SH-SY5Y (cell line): Measurements from ENCODE around the gene MYO1F.

ENCODE experiments used
- GATA2 ChIP-seq: IDR thresholded peaks from 2 replicates; pipeline ENCODE4 v1.6.1; 2011; ENCODE audit warnings: mild to moderate bottlenecking, low read depth, low read length
- GATA3 ChIP-seq: IDR thresholded peaks from 2 replicates; pipeline ENCODE4 v1.6.1; 2011; ENCODE audit warnings: low read depth, mild to moderate bottlenecking, low read length, moderate library complexity

The MYO1F gene

DNA sequence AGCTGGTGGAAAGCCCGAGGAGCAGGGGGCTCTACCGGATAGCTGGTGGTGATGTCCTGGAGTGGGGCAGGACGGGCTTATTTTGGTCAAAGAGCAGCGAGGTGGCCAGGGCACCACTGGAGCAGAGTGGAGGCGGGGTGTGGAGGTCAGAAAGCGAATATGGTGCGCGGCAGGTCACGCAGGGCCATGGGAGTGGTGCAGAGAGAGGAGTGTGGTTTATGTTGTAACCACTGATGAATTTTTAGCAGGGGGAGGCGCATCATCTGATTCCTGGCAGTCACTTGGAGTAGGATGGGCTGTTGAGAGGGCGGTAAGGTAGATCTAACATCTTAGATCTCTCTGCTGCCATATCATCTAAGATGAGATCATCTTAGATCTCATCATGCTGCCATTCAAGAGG is 61.9 kb downstream of the MYO1F start:
- TF ChIP-seq GATA3 (no peak), GATA2 (no peak)

DNA sequence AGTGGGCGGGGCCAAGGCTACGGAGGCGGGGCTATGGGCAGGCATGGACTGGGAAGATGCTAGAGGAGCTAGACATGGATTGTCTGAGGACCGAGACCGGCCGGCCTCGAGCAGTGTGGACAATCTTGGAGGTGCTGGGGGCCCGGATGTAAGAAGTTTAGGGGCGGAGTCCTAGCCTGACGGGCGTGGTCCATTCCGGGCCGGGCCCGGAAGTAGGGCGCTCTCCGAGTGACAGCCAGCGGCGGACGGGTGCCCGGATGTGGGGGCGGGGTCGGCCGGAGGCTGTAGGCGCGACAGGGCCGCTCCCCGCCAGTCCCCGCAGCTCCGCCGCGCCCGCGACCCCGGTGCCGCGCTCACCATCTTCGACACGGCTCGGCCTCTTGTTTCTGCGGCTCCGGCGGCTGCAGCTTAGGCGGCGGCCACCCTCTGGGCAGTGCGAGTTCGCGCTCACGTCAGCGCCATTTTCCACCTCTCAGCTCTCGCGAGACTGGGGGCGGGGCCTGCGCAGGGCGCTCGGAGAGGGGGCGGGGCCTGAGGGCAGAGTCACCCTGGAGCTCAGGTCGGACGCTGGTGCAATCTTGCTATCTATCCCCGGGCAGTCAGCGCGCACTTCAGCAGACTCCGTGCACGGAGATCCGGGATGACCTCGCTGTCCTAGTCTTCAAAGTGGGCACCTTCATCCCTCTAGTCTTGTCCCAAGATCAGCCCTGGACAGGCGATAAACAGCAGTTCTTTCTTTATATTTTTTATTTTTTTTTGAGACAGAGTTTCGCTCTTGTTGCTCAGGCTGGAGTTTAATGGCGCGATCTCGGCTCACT is 63.3 kb downstream of the MYO1F start, which contains the start of gene ZNF414:
TSS of gene ZNF414 (minus strand) at position 481 of the 818 bp plus-strand sequence. CDS start at position 360, 121 bp downstream.
- no peak for TF ChIP-seq GATA3
- peak; percentile 80 for TF ChIP-seq GATA2

DNA sequence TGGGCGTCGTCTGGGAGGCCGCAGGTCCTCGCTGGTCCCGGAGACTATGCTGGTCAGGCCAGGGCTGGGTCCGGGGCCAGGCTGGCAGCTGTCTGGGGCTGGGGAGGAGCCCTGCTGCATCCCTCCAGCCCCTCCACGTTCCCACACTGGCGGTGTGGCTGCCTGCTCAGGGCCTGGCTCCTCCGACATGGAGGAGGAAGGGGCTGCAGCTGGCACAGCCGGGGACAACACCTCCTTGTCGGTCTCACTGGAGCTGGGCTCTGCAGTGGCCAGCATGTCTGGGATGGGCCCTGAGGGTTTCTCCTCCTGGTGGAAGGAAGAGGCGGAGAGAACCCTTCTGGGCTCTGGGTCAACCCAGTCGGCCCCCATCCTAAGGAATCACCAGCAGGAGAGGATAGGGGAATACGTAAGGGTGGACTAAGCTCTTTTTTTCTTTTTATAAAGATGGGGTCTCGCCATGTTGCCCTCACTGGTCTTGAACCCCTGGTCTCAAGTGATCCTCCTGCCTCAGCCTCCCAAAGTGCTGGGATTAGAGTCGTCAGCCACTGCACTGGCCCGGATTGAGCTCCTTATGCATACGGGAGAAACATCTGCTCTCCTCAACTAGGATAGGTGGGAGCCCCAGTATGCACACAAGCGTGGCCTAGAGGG is 64.1 kb downstream of the MYO1F start:
- TF ChIP-seq GATA3 (no peak), GATA2 (no peak)

DNA sequence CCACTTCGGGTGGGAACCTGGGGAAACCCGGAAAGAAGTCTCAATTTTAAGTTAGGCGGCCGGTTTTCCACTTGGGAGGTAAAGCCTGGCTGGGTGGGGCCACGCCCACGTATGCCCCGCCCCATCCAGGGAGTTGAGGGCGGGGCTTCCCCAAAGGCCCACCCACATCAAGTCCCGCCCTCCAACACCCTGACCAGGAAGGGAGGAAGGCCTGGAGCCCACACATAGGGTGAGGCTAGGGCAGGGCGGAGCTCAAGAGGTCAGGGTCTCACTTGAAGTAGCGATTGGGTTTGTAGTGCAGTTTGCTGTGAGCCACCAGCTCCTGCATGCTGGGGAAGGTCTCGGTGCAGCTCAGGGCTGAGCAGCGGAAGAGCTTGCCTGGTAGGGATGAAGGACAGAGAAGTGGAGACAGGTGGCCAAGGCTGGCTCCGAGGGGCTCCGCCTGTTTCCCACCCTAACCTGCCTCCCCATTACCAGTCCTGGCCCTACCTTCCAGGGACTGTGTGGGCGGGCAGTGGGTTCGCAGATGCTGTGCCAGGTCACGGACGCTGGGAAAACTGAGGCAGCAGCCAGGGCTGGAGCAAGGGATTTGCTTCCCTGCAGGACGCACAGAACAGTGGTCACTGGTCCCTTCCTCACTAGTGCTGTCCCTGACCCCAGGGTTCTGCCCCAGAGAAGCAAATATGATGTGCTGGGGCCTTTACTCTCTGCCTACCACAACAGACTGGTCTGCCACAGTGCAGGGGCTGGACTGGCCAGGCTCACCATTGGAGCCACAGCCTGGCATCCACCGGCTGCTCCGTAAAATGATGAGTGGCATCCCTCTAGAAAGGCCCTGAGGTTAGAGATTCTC is 64.9 kb downstream of the MYO1F start:
- no peak for TF ChIP-seq GATA3
- no peak for TF ChIP-seq GATA2

DNA sequence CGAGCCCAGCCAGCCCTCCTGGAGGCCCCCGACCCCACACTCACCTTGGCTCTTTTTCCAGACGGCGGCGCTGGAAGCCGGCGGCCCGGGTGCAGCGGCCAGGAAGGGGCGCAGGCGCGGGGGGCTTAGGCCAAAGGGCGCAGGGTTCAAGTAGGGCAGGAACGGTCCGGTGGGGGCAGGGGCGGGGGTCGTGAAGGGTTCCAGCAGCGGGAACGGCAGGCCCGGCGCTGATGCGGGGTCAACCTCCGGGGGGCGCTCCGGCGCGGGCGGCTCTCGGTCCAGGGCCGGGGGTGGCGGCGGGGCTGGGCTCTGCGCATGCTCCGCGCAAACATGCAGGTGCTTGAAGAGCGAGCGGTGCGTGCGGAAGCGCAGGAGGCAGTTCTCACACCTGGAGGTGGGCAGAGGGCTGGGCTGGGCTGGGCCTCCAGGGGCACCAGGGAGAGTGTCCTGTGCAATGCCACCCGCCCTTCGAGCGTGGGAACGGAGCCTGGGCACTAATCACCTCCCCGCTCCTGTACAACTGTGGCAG is 65.6 kb downstream of the MYO1F start:
- TF ChIP-seq GATA2 (no peak), GATA3 (no peak)

DNA sequence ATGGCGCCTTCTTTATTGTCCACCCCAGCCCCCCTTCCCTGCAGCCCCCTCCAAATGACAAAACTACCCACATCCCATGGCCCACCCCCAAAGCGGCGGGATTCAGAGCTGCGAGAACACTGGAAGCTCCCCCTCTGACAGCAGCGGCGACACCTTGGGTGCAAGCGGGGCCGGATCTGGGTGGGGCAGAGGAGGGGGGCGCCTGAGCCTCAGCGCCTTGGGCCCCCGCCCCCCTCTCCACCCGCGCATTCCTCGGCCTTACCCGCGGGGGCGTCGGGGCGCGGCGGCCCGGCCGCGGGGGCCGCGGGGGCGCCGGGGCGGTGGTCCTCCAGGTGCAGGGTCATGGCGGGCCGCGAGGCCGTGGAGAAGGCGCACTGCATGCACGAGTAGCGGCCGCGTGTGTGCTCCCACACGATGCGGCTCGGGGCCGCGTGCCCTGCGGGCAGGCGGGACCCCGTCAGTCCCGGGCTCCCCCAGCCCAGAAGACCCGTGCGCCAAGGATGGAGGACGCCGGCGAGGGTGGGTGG is 66.6 kb downstream of the MYO1F start:
- TF ChIP-seq GATA2 (no peak), GATA3 (no peak)

DNA sequence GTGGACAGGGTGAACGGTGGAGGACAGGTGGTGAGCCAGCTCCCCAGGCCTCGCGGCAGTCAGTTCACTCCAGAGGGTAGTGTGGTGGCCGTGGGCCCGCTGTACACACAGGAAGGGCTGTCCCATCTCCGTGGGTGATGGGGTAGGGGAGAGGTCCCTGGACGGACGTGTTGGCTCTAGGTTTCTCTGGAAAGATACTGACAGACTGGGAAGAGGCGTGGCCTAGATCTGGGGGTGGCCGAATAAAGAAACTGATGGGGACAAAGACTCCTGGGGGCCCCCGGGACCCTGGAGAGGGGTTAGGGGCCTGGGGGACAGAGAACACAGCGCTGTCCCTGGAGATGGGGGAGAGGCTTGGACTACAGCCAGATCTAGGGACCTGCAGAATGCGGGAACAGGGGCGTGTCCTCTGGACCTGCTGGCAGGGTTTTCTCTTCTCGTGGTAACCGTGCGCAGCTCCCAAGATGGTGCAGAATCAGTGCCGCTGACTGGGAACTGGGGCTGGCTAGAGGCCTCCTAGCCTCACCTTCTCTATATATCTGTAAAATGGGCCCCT is 70.8 kb downstream of the MYO1F start:
- TF ChIP-seq GATA3 (no peak), GATA2 (no peak)

DNA sequence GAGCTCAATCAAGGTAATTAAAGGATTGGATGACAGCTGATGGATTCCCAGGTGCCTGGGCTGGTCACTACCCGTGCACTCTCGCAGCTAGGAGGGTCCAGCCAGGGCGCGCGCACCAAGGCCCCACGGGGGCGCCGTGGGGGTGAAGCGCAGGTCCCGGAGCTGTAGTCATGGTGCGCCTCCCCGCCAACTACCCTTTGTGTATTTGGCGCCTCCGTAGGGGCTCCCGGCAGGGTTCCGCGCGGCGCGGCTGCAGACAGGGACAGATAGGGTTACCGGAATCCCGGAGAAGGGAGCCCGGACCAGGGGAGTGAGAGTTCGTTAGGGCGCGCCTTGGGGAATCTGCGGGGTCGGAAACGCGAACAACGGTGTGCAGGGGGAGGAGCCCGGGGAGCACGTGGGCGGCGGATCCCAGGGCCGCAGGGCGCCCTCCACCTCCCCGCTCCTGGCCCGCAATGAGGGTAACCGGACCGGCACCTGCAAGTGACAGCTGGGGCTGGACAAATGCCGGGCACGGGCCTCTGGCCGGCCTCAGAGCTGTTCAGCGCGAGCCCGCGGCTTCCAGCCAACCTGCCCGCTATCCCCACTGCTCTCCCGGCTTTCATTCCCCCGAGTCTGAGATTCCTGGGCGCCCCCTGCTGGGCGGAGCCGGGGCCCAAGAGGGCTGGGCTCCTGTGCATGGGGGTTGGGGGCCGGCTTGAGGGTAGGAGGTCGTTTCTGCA is 71.4 kb downstream of the MYO1F start:
- TF ChIP-seq GATA3 (no peak), GATA2 (no peak)

DNA sequence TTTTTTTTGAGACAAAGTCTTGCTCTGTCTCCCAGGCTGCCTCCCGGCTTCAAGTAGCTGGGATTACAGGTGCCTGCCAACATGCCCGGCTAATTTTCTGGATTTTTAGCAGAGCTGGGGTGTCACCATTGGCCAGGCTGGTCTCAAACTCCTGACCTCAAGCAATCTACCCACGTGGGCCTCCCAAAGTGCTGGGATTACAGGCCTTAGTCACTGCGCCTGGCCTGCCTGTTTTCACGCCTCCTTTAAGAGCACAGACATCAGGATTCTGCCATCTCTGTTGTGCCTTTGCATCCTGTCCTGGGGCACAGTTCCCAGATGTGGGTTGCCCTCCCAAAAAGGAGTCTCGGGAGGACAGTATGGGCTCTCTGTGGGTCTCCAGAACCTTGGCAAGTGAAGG is 72.3 kb downstream of the MYO1F start:
- TF ChIP-seq GATA2 (no peak), GATA3 (no peak)

DNA sequence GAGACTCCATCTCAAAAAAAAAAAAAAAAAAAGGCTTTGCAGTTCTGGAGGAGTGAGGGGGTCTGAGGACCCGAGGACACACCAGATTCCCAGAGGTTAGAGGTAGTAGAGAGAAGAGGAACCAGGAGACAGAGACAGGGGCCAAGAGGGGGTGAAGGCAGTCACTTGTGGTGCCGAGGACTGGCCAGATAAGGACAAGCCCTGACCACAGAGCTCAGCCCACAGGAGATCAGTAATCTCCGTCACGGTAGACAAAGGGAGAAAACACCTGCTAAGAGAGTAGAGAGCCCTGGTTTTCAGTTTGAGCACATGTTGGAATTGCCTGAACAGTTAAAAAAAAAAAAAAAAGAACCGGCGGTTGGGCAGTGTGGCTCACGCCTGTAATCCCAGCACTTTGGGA is 73.1 kb downstream of the MYO1F start:
- no peak for TF ChIP-seq GATA3
- no peak for TF ChIP-seq GATA2

DNA sequence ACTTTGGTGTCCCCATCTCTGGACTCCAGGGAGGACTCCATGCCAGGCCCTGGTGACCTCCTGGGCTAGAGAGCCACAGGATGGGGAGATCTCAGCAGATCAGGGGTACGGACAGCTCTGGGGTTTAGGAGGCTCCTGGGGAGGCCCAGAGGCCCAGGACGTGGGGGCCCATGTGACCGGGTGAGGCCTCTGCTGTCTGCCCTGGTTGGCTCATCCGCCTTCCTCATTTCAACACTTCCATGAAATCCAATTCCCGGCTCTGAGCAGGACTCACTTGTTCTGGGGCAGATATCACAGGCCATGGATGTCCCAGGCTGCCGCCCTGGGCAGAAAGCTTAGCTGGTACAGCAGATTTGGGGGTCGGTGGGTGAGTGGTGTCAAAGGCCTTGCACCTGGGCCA is 73.7 kb downstream of the MYO1F start:
- no peak for TF ChIP-seq GATA2
- TF ChIP-seq GATA3, result no peak

DNA sequence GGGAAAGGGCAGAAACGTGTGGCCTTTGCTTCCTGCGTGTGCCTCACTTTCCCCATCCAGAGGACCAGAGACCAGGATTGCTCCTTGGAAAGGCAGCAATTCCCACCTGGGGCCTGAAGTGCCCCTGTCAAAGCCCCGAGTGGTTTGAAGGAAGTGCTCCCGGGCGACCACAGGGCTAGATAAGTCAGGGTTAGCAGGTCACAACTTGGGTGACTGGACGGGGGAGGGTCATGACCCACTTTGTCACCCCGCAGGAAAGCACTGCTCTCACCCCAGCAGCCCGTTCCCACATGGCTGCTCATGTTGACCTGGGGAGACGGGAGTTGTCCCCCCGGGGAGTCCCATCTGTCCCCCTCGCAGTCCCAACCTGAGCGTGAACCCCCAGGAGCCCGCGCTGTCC is 75.3 kb downstream of the MYO1F start:
- no peak for TF ChIP-seq GATA2
- no peak for TF ChIP-seq GATA3

DNA sequence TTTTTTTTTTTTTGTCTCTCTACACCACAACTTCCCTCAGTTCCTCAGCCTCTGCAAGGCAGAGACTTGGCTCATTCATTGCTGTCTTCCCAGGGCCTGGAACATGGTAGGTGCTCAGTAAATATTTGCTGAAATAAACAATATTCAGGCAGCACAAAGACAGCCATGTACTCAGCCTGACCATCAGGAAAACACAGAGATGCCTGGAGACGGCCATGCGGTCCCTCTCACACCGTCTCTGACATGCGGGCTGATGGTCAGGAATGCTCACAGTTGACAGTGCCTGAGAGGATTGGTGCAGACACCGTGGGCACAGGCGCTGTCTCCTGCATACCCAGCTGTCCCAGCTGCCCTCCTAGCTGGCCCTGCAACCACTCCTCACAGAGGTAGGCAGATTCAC is 75.7 kb downstream of the MYO1F start:
- TF ChIP-seq GATA3, result no peak
- TF ChIP-seq GATA2, result no peak
